Measurements from ENCODE around the gene A4GALT. TPM values are rescaled to one million over a fixed set of nuclear protein-coding genes. Genes with fewer than 3 reads are reported as not detected.

Gene A4GALT
- total and polyA plus RNA-seq, 2 donors from 2014 or later, result 76.2 to 186 TPM

DNA sequence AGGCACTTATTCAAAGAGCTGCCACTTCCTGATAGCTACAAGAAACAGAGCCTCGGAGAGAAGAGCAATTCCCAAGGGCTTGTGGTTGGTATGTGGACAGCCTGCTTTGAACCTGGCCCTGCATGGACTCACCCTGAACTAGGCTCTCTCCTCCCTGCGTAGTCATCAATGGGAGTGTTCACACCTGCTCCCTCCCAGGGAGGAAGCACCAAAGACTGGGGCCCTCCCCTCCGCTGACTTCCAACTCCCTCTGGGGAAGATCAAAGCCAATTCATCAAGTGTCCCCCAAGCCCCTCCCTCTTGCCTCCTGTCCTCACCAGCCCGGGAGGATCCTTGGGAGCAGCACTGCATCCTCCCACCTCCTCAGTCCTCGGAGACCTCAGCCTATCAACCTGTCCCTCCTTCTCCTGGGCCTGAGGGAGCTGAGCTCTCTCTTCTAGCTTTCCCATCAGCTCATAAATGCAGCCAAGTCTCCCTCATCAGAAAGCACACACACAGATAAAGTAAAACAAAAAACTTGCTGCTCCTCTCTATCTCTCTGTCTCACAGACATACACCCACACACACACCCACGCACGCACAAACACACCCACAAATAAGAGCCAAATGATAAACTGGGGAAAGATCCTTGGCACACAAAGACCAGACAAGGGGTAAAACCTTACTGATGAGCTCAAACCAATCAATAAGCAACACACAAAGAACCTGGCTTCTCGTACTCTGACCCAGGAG is 3.3 kb downstream of the A4GALT start:
- H3K27me3 ChIP-seq (ENCODE audit: control insufficient read depth, insufficient read depth, low read length), result peaks cover 9% of the 10 kb centered on the region
- H3K4me1 ChIP-seq (ENCODE audit: control insufficient read depth in 2 of 3, insufficient read depth in 2 of 3, low read depth in 1 of 3, low read length in 3 of 3), result peaks cover 0 to 28% (median 10%) of the 10 kb centered on the region in 3 donors
- no peak for FAIRE-seq
- H3K9me3 ChIP-seq (ENCODE audit: control insufficient read depth in 2 of 3, insufficient read depth in 1 of 3, low read length in 3 of 3), result no peaks in the 10 kb centered on the region
- intact Hi-C loops (cut with DNase I), result no loop called here
- peak overlapping the region in 2 of 3 donors; percentile 1 to 6 for H3K4me3 ChIP-seq (ENCODE audit: low read length in 3 of 3)
- H3K36me3 ChIP-seq (ENCODE audit: control insufficient read depth in 2 of 3, insufficient read depth in 3 of 3, low read length in 3 of 3), result no peaks in the 10 kb centered on the region
- H3K9ac ChIP-seq (ENCODE audit: low read length in 3 of 3), result peak overlapping the region in 1 of 3 donors; percentile 22
- TF ChIP-seq, protein P1, sequence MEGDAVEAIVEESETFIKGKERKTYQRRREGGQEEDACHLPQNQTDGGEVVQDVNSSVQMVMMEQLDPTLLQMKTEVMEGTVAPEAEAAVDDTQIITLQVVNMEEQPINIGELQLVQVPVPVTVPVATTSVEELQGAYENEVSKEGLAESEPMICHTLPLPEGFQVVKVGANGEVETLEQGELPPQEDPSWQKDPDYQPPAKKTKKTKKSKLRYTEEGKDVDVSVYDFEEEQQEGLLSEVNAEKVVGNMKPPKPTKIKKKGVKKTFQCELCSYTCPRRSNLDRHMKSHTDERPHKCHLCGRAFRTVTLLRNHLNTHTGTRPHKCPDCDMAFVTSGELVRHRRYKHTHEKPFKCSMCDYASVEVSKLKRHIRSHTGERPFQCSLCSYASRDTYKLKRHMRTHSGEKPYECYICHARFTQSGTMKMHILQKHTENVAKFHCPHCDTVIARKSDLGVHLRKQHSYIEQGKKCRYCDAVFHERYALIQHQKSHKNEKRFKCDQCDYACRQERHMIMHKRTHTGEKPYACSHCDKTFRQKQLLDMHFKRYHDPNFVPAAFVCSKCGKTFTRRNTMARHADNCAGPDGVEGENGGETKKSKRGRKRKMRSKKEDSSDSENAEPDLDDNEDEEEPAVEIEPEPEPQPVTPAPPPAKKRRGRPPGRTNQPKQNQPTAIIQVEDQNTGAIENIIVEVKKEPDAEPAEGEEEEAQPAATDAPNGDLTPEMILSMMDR (IDR thresholded peaks at IDR 0.05; ENCODE audit: borderline replicate concordance, extremely low read depth, insufficient read depth), result no peak
- peak in 4 of 5 donors; percentile 78 to 87 (median 84) for DNase-seq
- H3K27ac ChIP-seq (ENCODE audit: low read depth in 2 of 2, low read length in 2 of 2), result peak overlapping the region; percentile 41 to 42

DNA sequence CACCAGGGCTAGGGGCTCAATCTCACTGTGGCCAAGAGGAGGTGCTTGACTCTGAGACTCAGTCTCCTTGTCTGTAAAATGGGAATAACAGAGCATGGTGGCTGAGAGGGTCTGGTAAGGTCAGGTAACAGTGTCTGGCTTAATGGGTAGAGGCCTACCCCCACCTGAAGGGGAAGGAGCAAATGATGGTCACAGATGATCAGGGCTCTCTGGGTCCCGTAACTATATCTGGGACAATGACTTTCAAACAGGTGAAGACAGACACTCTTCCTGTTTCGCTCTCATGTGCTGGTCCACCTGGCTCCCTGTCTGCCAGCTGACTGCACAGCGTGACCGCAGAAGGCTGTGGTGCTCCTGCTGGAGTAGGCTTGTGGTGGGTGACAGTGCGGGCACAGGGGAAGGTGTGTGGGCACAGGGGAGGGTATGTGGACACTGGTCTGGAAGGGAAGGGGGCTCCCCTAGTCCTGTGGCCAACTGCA is 4.0 kb downstream of the A4GALT start:
- peaks cover 7% of the 10 kb centered on the region for H3K27me3 ChIP-seq (ENCODE audit: control insufficient read depth, insufficient read depth, low read length)
- H3K9me3 ChIP-seq (ENCODE audit: control insufficient read depth in 2 of 3, insufficient read depth in 1 of 3, low read length in 3 of 3), result no peaks in the 10 kb centered on the region
- peak overlapping the region in 1 of 3 donors; percentile 22 for H3K9ac ChIP-seq (ENCODE audit: low read length in 3 of 3)
- peak overlapping the region; percentile 41 to 42 for H3K27ac ChIP-seq (ENCODE audit: low read depth in 2 of 2, low read length in 2 of 2)
- TF ChIP-seq, protein P1 (IDR thresholded peaks at IDR 0.05; ENCODE audit: borderline replicate concordance, extremely low read depth, insufficient read depth), result no peak
- no peak overlapping the region for H3K4me3 ChIP-seq (ENCODE audit: low read length in 3 of 3)
- H3K36me3 ChIP-seq (ENCODE audit: control insufficient read depth in 2 of 3, insufficient read depth in 3 of 3, low read length in 3 of 3), result no peaks in the 10 kb centered on the region
- intact Hi-C loops (cut with DNase I), result no loop called here
- peaks cover 0 to 34% (median 13%) of the 10 kb centered on the region in 3 donors for H3K4me1 ChIP-seq (ENCODE audit: control insufficient read depth in 2 of 3, insufficient read depth in 2 of 3, low read depth in 1 of 3, low read length in 3 of 3)
- no peak for FAIRE-seq
- DNase-seq, result no peak

DNA sequence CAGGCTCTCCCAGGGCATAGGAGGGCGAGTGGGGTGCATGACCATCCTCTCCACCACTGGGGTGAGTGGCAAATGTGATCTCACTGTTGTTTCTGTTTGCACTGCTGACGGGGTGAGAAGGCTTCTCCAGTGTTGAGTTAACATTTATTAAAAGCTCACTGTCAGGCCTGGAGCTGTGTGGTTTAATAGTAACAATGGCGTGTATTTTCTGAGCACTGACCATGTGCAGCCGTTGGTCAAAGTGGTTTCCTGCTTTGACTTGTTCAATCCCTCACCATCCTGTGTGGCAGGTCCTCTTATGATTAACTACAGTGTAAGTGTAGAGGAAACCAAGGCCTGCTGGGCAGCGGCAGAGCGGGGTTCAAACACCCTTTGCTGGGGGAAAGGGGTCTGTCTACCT is 4.4 kb downstream of the A4GALT start:
- peak in 2 of 5 donors; percentile 15 to 48 for DNase-seq
- Histone ChIP-seq H3K27me3 (ENCODE audit: control insufficient read depth, insufficient read depth, low read length) (peaks cover 3% of the 10 kb centered on the region), H3K9me3 (ENCODE audit: control insufficient read depth in 2 of 3, insufficient read depth in 1 of 3, low read length in 3 of 3) (no peaks in the 10 kb centered on the region), H3K36me3 (ENCODE audit: control insufficient read depth in 2 of 3, insufficient read depth in 3 of 3, low read length in 3 of 3) (no peaks in the 10 kb centered on the region), H3K27ac (ENCODE audit: low read depth in 2 of 2, low read length in 2 of 2) (peak overlapping the region; percentile 16 to 29), H3K9ac (ENCODE audit: low read length in 3 of 3) (peak overlapping the region in 1 of 3 donors; percentile 22), H3K4me1 (ENCODE audit: control insufficient read depth in 2 of 3, insufficient read depth in 2 of 3, low read depth in 1 of 3, low read length in 3 of 3) (peaks cover 0 to 33% (median 16%) of the 10 kb centered on the region in 3 donors), H3K4me3 (ENCODE audit: low read length in 3 of 3) (no peak overlapping the region)
- no peak for FAIRE-seq
- intact Hi-C loops (cut with DNase I), result no loop called here
- TF ChIP-seq, protein P1 (IDR thresholded peaks at IDR 0.05; ENCODE audit: borderline replicate concordance, extremely low read depth, insufficient read depth), result no peak

Data from kidney (tissue), 14 donors.